Upper lobe of left lung (tissue), 6 donors: Measurements from ENCODE around the gene SFSWAP. TPM values are rescaled to one million over a fixed set of nuclear protein-coding genes. Genes with fewer than 3 reads are reported as not detected.

Experiments used
- ATAC-seq, 2 donors: fragments of 200-7000 bp; cut with Tn5 transposase; one replicate each; pipeline ENCODE4 v1.9.1; 2022; ENCODE audit warnings: mild to moderate bottlenecking in 2 of 2, moderate library complexity in 2 of 2; ENCODE audit not compliant: low FRiP score in 2 of 2
- DNase-seq, 2 donors: peaks; one replicate each; pipeline ENCODE4 v3.0.0-alpha.2; 2019 to 2020
- H3K27ac ChIP-seq, 4 donors: fragments of 200-600 bp; sonication (generic); one replicate each; pipeline ENCODE4 v1.5.1; 2016 to 2019
- H3K27me3 ChIP-seq, 4 donors: fragments of 200-600 bp; sonication (generic); one replicate each; pipeline ENCODE4 v1.5.1; 2017 to 2019
- H3K36me3 ChIP-seq, 4 donors: fragments of 200-600 bp; sonication (generic); one replicate each; pipeline ENCODE4 v1.5.1; 2016 to 2019
- H3K4me1 ChIP-seq, 4 donors: fragments of 200-600 bp; sonication (generic); one replicate each; pipeline ENCODE4 v1.5.1; 2018 to 2019
- H3K4me3 ChIP-seq, 4 donors: fragments of 200-600 bp; sonication (generic); one replicate each; pipeline ENCODE4 v1.5.1; 2017 to 2019; ENCODE audit warnings: mild to moderate bottlenecking in 2 of 4, moderate library complexity in 1 of 4
- H3K9me3 ChIP-seq, 4 donors: fragments of 200-600 bp; sonication (generic); one replicate each; pipeline ENCODE4 v1.5.1; 2018 to 2019
- EP300 ChIP-seq, 4 donors: sonication (generic); formaldehyde crosslinking; IDR thresholded peaks; one replicate each; pipeline ENCODE4 v1.5.1; 2017; ENCODE audit warnings: antibody characterized with exemption in 4 of 4, control low read depth in 2 of 4
- POLR2A ChIP-seq, 4 donors: fragments of 450-650 bp; IDR thresholded peaks; one replicate each; pipeline ENCODE4 v1.5.1; 2016 to 2017; ENCODE audit warnings: antibody characterized with exemption in 4 of 4, mild to moderate bottlenecking in 2 of 4
- POLR2AphosphoS5 ChIP-seq, 2 donors: sonication (generic); formaldehyde crosslinking; IDR thresholded peaks; one replicate each; pipeline ENCODE4 v1.5.1; 2017; ENCODE audit warnings: antibody characterized with exemption in 2 of 2
- WGBS, 2 donors: methylation state at CpG; one replicate each; pipeline ENCODE4 v1.1.5; 2017 to 2018; 5-methylcytosine and 5-hydroxymethylcytosine counted together
- total RNA-seq, 6 donors: library from RNA; depleted of rRNA in 4 of 6; stranded (reverse); fragments of >200 nt in 4 of 6; gene quantifications; one replicate each; pipeline versions ENCODE4 v1.1.0 to v1.2.1, GENCODE V29; 2016 to 2021
- TF ChIP-seq, protein P1 (sequence below), 6 experiments: fragments of 450-650 bp in 4 of 6; fragments of 200-600 bp in 2 of 6; sonication (generic) in 2 of 6; IDR thresholded peaks; one replicate each; pipeline ENCODE4 v1.5.1; 2016 to 2019; ENCODE audit warnings: antibody characterized with exemption in 6 of 6
- donor health status: DM: no; HTN: no; CAD: no; lungs with moderate emphysema.
- donor health status: DM: no; HTN: yes; CAD: no; lungs with severe emphysema.

Gene SFSWAP
- total RNA-seq, 6 donors from 2014 or later: 33.9 to 136 (median 51.4) TPM

DNA sequence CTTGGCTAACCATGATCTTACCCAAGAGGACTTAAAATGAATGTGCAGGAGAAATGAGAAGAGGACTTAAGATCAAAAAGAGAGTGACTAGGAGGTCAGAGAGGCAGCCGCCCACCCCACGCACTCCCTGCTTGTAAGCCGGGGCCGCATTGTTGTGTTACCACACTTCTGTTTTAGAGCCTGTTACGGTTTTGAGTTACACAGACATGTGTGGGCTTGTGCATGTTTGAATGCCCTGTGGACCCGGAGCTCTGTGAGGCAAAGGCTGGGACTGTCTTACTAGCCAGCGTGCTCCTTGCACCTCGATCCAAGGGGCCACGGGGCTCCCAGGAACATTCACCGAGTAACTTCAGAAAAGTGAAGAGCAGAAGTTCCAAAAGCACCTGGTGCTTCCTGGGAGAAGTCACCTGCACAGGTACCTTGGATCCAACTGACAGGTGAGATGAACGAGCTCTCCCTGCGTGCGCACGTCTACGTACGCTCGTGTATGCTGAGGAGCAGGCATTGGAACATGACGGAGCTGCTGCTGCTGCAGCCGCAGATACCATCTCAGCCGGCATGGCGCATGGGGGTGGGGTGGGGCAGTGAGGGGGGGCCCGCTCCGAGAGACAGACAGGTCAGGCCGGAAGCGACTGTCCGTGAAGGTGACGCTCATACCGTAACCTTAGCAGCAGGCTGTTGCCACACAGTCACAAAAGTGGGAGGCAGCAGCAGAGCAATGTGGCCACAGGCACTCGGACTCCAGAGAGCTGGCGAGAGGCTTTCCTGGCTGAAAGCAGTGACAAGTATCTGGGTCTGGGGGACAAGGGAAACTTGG is 23.7 kb downstream of the SFSWAP start:
- no peaks in the 10 kb centered on the region for H3K9me3 ChIP-seq
- H3K27me3 ChIP-seq: no peaks in the 10 kb centered on the region
- H3K4me3 ChIP-seq: no peak overlapping the region
- TF ChIP-seq EP300 (IDR thresholded peaks at IDR 0.05) (no peak), POLR2A (IDR thresholded peaks at IDR 0.05) (no peak), POLR2AphosphoS5 (IDR thresholded peaks at IDR 0.05) (no peak)
- TF ChIP-seq, protein P1, sequence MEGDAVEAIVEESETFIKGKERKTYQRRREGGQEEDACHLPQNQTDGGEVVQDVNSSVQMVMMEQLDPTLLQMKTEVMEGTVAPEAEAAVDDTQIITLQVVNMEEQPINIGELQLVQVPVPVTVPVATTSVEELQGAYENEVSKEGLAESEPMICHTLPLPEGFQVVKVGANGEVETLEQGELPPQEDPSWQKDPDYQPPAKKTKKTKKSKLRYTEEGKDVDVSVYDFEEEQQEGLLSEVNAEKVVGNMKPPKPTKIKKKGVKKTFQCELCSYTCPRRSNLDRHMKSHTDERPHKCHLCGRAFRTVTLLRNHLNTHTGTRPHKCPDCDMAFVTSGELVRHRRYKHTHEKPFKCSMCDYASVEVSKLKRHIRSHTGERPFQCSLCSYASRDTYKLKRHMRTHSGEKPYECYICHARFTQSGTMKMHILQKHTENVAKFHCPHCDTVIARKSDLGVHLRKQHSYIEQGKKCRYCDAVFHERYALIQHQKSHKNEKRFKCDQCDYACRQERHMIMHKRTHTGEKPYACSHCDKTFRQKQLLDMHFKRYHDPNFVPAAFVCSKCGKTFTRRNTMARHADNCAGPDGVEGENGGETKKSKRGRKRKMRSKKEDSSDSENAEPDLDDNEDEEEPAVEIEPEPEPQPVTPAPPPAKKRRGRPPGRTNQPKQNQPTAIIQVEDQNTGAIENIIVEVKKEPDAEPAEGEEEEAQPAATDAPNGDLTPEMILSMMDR (IDR thresholded peaks at IDR 0.05): no peak
- ATAC-seq (no peak), DNase-seq (no peak)
- H3K4me1 ChIP-seq: no peaks in the 10 kb centered on the region
- H3K27ac ChIP-seq: no peak overlapping the region
- WGBS, 2 donors: 90 to 96% methylated on average over 28 to 30 of the region's 30 CpGs
- peaks cover 38 to 74% (median 64%) of the 10 kb centered on the region in 4 donors for H3K36me3 ChIP-seq

DNA sequence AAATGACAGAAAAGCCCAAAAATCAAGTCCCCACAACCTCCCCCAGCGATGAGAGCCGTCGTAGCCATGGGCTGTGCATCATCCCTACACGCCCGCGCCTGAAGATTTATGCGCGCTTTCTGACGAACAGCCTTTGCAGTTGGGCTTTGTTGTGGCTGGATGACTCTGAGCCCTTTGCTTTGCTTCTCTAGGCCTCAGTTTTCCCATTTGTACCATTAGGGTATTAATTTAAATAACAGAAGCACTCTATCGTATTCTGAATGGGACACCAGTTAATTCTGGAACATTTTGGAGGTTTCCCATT is 24.2 kb downstream of the SFSWAP start:
- H3K36me3 ChIP-seq: peaks cover 34 to 74% (median 61%) of the 10 kb centered on the region in 4 donors
- no peaks in the 10 kb centered on the region for H3K9me3 ChIP-seq
- no peaks in the 10 kb centered on the region for H3K4me1 ChIP-seq
- no peak overlapping the region for H3K27ac ChIP-seq
- TF ChIP-seq POLR2AphosphoS5 (IDR thresholded peaks at IDR 0.05) (no peak), POLR2A (IDR thresholded peaks at IDR 0.05) (no peak), EP300 (IDR thresholded peaks at IDR 0.05) (no peak)
- TF ChIP-seq, protein P1 (IDR thresholded peaks at IDR 0.05): no peak
- WGBS, 2 donors: 95 to 97% methylated on average over 10 of the region's 10 CpGs
- H3K4me3 ChIP-seq: no peak overlapping the region
- no peak for DNase-seq
- H3K27me3 ChIP-seq: no peaks in the 10 kb centered on the region
- ATAC-seq: no peak

DNA sequence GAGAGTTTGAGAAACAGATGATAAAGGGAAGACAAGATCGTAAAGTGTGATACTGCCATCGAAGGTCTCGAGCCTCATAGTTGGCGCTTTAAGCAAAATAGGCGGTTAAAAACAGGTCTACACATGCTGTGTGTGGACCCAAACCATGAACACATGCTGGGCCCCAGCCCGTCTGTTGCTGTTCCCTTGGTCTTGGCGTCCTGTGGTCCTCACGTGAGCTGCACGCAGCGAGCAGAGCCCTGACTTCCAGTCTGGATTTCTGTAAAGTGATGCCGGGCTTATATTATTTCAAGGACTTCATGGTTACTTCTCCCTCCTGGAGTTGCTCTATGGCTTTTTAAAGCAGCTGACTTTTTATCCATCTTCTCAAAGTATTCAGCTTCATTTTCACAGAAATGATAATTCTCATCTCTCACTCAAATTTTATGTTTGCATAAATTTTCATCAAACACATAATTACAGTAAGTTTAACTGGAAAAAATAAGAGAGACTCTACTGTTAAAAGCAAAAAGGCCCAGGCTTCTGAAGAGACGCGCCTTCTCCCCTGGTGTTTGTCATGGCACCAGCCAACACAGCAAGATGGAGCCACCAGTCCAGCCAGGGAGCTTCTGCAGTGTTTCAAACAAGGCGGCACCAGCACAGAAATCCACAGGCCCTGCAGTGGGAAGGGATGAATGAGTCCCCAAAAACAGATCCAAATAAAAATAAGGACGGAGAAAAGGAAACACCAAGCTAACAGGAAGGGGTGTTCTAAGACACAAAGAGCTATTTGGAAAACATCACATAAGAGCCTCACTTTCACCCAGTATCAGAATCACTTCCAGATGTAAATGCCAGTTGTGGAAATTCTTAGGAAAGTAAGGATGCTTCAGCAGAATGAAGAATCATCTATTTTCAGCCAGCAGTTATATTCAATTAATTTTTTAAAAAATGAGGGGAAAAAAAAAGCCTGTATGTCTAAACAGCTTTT is 24.9 kb downstream of the SFSWAP start:
- no peaks in the 10 kb centered on the region for H3K27me3 ChIP-seq
- no peak overlapping the region for H3K4me3 ChIP-seq
- ATAC-seq (no peak), DNase-seq (no peak)
- no peaks in the 10 kb centered on the region for H3K4me1 ChIP-seq
- 90 to 96% methylated on average over 15 of the region's 15 CpGs for WGBS, 2 donors
- TF ChIP-seq, protein P1 (IDR thresholded peaks at IDR 0.05): no peak
- TF ChIP-seq EP300 (IDR thresholded peaks at IDR 0.05) (no peak), POLR2AphosphoS5 (IDR thresholded peaks at IDR 0.05) (no peak), POLR2A (IDR thresholded peaks at IDR 0.05) (no peak)
- no peaks in the 10 kb centered on the region for H3K9me3 ChIP-seq
- no peak overlapping the region for H3K27ac ChIP-seq
- H3K36me3 ChIP-seq: peaks cover 35 to 74% (median 61%) of the 10 kb centered on the region in 4 donors

DNA sequence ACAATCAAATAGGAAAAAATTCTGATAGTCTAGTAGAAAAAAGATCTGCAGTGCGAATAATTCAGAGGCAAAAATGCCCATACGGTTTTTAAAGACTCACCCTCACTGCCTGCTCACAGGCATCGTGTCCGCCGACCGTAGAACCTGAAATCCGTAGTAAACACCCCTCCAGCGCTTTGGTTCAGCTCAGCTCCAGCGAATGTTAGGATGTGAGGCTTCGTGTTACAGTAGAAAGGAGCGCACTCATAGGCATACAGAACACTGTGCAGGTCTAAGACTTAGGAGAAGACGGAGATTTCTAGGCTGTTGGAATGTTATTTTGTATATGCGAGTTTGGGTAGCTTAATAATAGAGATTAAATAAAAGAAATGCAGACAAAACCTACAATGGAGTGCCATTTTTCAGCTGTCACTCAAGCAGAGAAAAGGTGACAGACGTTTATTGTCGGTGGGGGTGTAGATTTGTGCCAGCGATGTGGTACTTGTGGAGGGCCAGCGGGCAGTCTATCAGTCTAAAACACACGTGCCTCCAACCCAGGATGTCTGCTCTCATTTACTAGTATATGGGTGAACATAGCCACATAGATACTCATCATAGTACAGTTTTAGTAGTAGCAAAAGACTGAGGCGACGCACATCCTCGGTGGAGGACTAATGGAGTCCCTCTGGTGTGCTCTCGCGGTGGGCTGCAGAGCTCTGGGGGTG is 25.7 kb downstream of the SFSWAP start:
- Histone ChIP-seq H3K4me3 (no peak overlapping the region), H3K4me1 (no peaks in the 10 kb centered on the region), H3K36me3 (peaks cover 31 to 73% (median 54%) of the 10 kb centered on the region in 4 donors), H3K27ac (peak overlapping the region in 3 of 4 donors; percentile 18 to 53 (median 51)), H3K27me3 (no peaks in the 10 kb centered on the region), H3K9me3 (no peaks in the 10 kb centered on the region)
- 90% methylated on average over 22 to 23 of the region's 23 CpGs for WGBS, 2 donors
- no peak for TF ChIP-seq POLR2AphosphoS5 (IDR thresholded peaks at IDR 0.05)
- no peak for TF ChIP-seq EP300 (IDR thresholded peaks at IDR 0.05)
- TF ChIP-seq, protein P1 (IDR thresholded peaks at IDR 0.05): no peak
- no peak for TF ChIP-seq POLR2A (IDR thresholded peaks at IDR 0.05)
- ATAC-seq (no peak), DNase-seq (no peak)
